ENCODE results near the gene REXO5. TPM values are rescaled to one million over a fixed set of nuclear protein-coding genes. Genes with fewer than 3 reads are reported as not detected.

REXO5 gene
- total and polyA plus RNA-seq, 2 of the 13 experiments (the other 11 are each of a cell fraction or from before 2014, with no cell fraction given), result 5.9 to 13.1 TPM

- TF ChIP-seq DBP (CRISPR knock-in tag; IDR thresholded peaks at IDR 0.05; ENCODE audit: not compliant biosample characterization) (no peak), PAF1 (CRISPR knock-in tag; IDR thresholded peaks at IDR 0.05) (no peak), ZNF570 (CRISPR knock-in tag; IDR thresholded peaks at IDR 0.05; ENCODE audit: borderline replicate concordance) (no peak), ZNF639 (CRISPR knock-in tag; conservative IDR thresholded peaks at IDR 0.05) (no peak), MAFG (CRISPR knock-in tag; IDR thresholded peaks at IDR 0.05) (no peak), ZEB1 (IDR thresholded peaks at IDR 0.05; ENCODE audit: insufficient replicate concordance, low read depth) (no peak), ASH2L (IDR thresholded peaks at IDR 0.05; ENCODE audit: insufficient read length, low read depth, low read length) (peak; percentile 60), CERS6 (CRISPR knock-in tag; IDR thresholded peaks at IDR 0.05) (no peak), REPIN1 (CRISPR knock-in tag; IDR thresholded peaks at IDR 0.05; ENCODE audit: borderline replicate concordance, low read depth) (no peak), ESRRA (CRISPR knock-in tag; IDR thresholded peaks at IDR 0.05; ENCODE audit: low read depth) (no peak), ZBTB21 (CRISPR knock-in tag; IDR thresholded peaks at IDR 0.05) (no peak), RFX3 (CRISPR knock-in tag; IDR thresholded peaks at IDR 0.05) (0 out of 2 replicates have a peak, but pooled peaks have one; percentile 8), PCBP1 (IDR thresholded peaks at IDR 0.05; ENCODE audit: borderline replicate concordance, low read depth, low read length) (no peak), KLF16 (CRISPR knock-in tag; IDR thresholded peaks at IDR 0.05) (peak in 1 of 2 experiments; percentile 73; a peak in 2 of 4 replicates), MXI1 (IDR thresholded peaks at IDR 0.05; ENCODE audit: borderline replicate concordance, low read depth, low read length) (peak; percentile 44; the same call in 1 of the 3 replicates), ZZZ3 (CRISPR knock-in tag; IDR thresholded peaks at IDR 0.05; ENCODE audit: borderline replicate concordance) (no peak), ZBTB10 (CRISPR knock-in tag; IDR thresholded peaks at IDR 0.05; ENCODE audit: borderline replicate concordance) (no peak), ADNP (CRISPR knock-in tag; IDR thresholded peaks at IDR 0.05) (no peak), ZSCAN9 (CRISPR knock-in tag; IDR thresholded peaks at IDR 0.05; ENCODE audit: borderline replicate concordance) (no peak), EEA1 (CRISPR knock-in tag; IDR thresholded peaks at IDR 0.05; ENCODE audit: borderline replicate concordance) (no peak), ZNF772 (CRISPR knock-in tag; IDR thresholded peaks at IDR 0.05) (no peak), ZNF883 (CRISPR knock-in tag; IDR thresholded peaks at IDR 0.05; ENCODE audit: not compliant biosample characterization) (no peak), ZNF264 (CRISPR knock-in tag; IDR thresholded peaks at IDR 0.05) (peak; percentile 18; the same call in 1 of the 2 replicates), ZNF224 (CRISPR knock-in tag; IDR thresholded peaks at IDR 0.05) (no peak), ZNF30 (CRISPR knock-in tag; IDR thresholded peaks at IDR 0.05) (no peak)
Observed at GRCh38 chr16:20763461-20764232, 42.7 kb upstream of the REXO5 start, which contains the start of gene ACSM3 (continued).

Data from HepG2 (cell line).